ENCODE results near the gene TGFBR2. TPM values are rescaled to one million over a fixed set of nuclear protein-coding genes. Genes with fewer than 3 reads are reported as not detected.

Gene TGFBR2
- total RNA-seq, 1 experiment from 2014 or later: 45.9 TPM

DNA sequence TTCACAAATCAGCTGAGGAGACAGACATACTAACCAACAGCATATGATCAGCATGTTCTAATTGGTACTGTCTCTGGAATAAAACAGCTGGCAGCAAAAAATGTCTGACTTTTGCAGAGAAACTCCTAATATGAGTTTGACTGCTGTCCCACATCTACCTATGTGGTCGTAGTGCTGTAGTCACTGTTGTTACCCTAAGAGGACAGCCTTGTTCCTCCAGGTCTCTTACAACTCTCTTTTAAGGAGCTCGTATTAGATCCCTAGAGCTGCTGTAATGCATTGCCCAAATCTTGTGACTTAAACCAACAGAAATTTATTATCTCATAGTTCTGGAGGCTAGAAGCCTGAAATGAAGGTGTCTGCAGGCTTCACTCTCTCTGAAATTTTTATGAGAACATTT, 92.1 kb downstream of the TGFBR2 start:
- in situ Hi-C loops (cut with HindIII; ENCODE audit: low pct_unique_long_range_greater_than_20kb, low sequenced_read_pairs) (no loop called here), intact Hi-C loops (cut with micrococcal nuclease; ENCODE audit: unreplicated experiment) (loop anchor here (10.0 kb wide), 1 partner anchor 584 kb away; no protein-coding TSS in a partner anchor)
- Histone ChIP-seq H3K27ac (ENCODE audit: low read length) (no peak overlapping the region), H3K4me1 (ENCODE audit: control insufficient read depth, insufficient read depth, low read length) (no peaks in the 10 kb centered on the region), H3K9me3 (ENCODE audit: control insufficient read depth, insufficient read depth, low read depth, low read length) (no peaks in the 10 kb centered on the region), H3K27me3 (ENCODE audit: control insufficient read depth, insufficient read depth, low read length) (no peaks in the 10 kb centered on the region), H3K36me3 (ENCODE audit: control insufficient read depth, insufficient read depth, low read length) (peaks cover 4% of the 10 kb centered on the region; the same call in 1 of the 2 replicates), H3K4me3 (ENCODE audit: low read depth in 2 of 2, low read length in 2 of 2) (no peak overlapping the region)
- DNase-seq (ENCODE audit: low read depth, low spot score): no peak
- ChIA-PET POLR2A (no interaction called here), CTCF (no interaction called here)
- no peak for ATAC-seq
- TF ChIP-seq, protein P1, sequence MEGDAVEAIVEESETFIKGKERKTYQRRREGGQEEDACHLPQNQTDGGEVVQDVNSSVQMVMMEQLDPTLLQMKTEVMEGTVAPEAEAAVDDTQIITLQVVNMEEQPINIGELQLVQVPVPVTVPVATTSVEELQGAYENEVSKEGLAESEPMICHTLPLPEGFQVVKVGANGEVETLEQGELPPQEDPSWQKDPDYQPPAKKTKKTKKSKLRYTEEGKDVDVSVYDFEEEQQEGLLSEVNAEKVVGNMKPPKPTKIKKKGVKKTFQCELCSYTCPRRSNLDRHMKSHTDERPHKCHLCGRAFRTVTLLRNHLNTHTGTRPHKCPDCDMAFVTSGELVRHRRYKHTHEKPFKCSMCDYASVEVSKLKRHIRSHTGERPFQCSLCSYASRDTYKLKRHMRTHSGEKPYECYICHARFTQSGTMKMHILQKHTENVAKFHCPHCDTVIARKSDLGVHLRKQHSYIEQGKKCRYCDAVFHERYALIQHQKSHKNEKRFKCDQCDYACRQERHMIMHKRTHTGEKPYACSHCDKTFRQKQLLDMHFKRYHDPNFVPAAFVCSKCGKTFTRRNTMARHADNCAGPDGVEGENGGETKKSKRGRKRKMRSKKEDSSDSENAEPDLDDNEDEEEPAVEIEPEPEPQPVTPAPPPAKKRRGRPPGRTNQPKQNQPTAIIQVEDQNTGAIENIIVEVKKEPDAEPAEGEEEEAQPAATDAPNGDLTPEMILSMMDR (IDR thresholded peaks at IDR 0.05): no peak
- TF ChIP-seq TCF7L2 (IDR thresholded peaks at IDR 0.05; ENCODE audit: low read depth, low read length) (no peak), SIN3A (IDR thresholded peaks at IDR 0.05; ENCODE audit: borderline replicate concordance, insufficient read depth, low read depth, low read length) (no peak), POLR2AphosphoS5 (IDR thresholded peaks at IDR 0.05; ENCODE audit: low read depth, low read length) (no peak)
- TF ChIP-seq, protein P2, sequence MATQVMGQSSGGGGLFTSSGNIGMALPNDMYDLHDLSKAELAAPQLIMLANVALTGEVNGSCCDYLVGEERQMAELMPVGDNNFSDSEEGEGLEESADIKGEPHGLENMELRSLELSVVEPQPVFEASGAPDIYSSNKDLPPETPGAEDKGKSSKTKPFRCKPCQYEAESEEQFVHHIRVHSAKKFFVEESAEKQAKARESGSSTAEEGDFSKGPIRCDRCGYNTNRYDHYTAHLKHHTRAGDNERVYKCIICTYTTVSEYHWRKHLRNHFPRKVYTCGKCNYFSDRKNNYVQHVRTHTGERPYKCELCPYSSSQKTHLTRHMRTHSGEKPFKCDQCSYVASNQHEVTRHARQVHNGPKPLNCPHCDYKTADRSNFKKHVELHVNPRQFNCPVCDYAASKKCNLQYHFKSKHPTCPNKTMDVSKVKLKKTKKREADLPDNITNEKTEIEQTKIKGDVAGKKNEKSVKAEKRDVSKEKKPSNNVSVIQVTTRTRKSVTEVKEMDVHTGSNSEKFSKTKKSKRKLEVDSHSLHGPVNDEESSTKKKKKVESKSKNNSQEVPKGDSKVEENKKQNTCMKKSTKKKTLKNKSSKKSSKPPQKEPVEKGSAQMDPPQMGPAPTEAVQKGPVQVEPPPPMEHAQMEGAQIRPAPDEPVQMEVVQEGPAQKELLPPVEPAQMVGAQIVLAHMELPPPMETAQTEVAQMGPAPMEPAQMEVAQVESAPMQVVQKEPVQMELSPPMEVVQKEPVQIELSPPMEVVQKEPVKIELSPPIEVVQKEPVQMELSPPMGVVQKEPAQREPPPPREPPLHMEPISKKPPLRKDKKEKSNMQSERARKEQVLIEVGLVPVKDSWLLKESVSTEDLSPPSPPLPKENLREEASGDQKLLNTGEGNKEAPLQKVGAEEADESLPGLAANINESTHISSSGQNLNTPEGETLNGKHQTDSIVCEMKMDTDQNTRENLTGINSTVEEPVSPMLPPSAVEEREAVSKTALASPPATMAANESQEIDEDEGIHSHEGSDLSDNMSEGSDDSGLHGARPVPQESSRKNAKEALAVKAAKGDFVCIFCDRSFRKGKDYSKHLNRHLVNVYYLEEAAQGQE (IDR thresholded peaks at IDR 0.05; ENCODE audit: insufficient read depth in 1 of 2, low read depth in 2 of 2, low read length in 1 of 2): no peak
- no TSS peak for BruUV-seq (replicated peaks)

DNA sequence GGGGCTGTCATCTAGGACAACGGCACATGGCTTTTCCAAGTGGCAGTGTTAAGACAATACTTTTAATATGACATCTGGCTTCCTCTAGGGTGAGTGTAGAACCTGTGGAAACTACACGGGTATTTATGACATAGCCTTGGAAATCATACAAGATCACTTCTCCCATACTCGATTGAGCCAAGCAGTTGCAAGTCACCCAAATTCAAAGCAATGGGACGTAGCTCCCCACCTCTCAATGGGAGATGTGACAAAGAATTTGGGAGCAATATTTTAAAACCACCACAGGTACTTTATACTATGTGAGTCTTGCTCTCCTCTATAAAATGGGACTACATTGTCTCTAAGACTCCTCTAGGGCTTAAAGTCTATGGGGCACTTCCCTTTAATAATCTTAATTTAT, 93.5 kb downstream of the TGFBR2 start:
- intact Hi-C loops (cut with micrococcal nuclease; ENCODE audit: unreplicated experiment) (loop anchor here (5.0 to 10.0 kb wide), 2 partner anchors 47 to 585 kb away; no protein-coding TSS in a partner anchor), in situ Hi-C loops (cut with HindIII; ENCODE audit: low pct_unique_long_range_greater_than_20kb, low sequenced_read_pairs) (no loop called here)
- no peaks in the 10 kb centered on the region for H3K27me3 ChIP-seq (ENCODE audit: control insufficient read depth, insufficient read depth, low read length)
- H3K9me3 ChIP-seq (ENCODE audit: control insufficient read depth, insufficient read depth, low read depth, low read length): no peaks in the 10 kb centered on the region
- TF ChIP-seq SIN3A (IDR thresholded peaks at IDR 0.05; ENCODE audit: borderline replicate concordance, insufficient read depth, low read depth, low read length) (no peak), POLR2AphosphoS5 (IDR thresholded peaks at IDR 0.05; ENCODE audit: low read depth, low read length) (no peak), TCF7L2 (IDR thresholded peaks at IDR 0.05; ENCODE audit: low read depth, low read length) (no peak)
- TF ChIP-seq, protein P1 (IDR thresholded peaks at IDR 0.05): no peak
- TF ChIP-seq, protein P2 (IDR thresholded peaks at IDR 0.05; ENCODE audit: insufficient read depth in 1 of 2, low read depth in 2 of 2, low read length in 1 of 2): no peak
- H3K4me3 ChIP-seq (ENCODE audit: low read depth in 2 of 2, low read length in 2 of 2): no peak overlapping the region
- no peak for DNase-seq (ENCODE audit: low read depth, low spot score)
- no TSS peak for BruUV-seq (replicated peaks)
- POLR2A ChIA-PET: no interaction called here
- no peaks in the 10 kb centered on the region; the same call in 1 of the 2 replicates for H3K36me3 ChIP-seq (ENCODE audit: control insufficient read depth, insufficient read depth, low read length)
- no peaks in the 10 kb centered on the region for H3K4me1 ChIP-seq (ENCODE audit: control insufficient read depth, insufficient read depth, low read length)
- no peak for ATAC-seq
- no peak overlapping the region for H3K27ac ChIP-seq (ENCODE audit: low read length)
- CTCF ChIA-PET: no interaction called here

All from Panc1 (cell line).